GM12875 (cell line): ENCODE results near the gene RPP25L.

Experiments
- H3K4me3 ChIP-seq: one replicate; pipeline ENCODE4 v1.5.1; 2011; ENCODE audit warnings: low read depth, low read length, control low read depth
- TF ChIP-seq, protein P1 (sequence below): IDR thresholded peaks from 2 replicates; pipeline ENCODE4 v1.5.1; 2011; ENCODE audit warnings: low read depth, mild to moderate bottlenecking, control low read depth, inconsistent platforms, low read length, moderate library complexity, borderline replicate concordance; ENCODE audit not compliant: insufficient read depth

The RPP25L gene

GRCh38 chr9:34576597-34577399 is 35.1 kb downstream of the RPP25L start:
- no peak overlapping the region for H3K4me3 ChIP-seq
- TF ChIP-seq, protein P1, sequence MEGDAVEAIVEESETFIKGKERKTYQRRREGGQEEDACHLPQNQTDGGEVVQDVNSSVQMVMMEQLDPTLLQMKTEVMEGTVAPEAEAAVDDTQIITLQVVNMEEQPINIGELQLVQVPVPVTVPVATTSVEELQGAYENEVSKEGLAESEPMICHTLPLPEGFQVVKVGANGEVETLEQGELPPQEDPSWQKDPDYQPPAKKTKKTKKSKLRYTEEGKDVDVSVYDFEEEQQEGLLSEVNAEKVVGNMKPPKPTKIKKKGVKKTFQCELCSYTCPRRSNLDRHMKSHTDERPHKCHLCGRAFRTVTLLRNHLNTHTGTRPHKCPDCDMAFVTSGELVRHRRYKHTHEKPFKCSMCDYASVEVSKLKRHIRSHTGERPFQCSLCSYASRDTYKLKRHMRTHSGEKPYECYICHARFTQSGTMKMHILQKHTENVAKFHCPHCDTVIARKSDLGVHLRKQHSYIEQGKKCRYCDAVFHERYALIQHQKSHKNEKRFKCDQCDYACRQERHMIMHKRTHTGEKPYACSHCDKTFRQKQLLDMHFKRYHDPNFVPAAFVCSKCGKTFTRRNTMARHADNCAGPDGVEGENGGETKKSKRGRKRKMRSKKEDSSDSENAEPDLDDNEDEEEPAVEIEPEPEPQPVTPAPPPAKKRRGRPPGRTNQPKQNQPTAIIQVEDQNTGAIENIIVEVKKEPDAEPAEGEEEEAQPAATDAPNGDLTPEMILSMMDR, result no peak

GRCh38 chr9:34575862-34576596 is 35.9 kb downstream of the RPP25L start:
- TF ChIP-seq, protein P1, result no peak

DNA sequence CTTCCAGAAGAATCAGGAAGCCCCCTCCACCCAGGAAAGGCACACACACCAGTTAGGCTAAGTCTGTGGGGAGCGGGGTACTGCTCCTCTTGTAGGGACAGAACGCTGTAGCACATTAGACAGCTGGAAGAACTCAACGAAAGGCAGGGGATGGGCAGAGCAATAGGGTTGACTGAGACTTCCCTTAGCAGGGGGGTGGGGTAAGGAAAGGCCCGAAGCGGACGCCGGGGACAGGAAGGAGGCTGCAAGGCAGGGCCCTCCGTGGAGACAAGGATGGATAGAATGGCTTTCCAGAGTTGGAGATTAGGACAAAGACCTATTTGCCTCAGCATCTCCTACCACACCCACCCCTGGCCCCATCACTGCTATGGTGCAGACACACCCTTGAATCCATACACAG is 36.7 kb downstream of the RPP25L start:
- TF ChIP-seq, protein P1, result no peak
- no peak overlapping the region for H3K4me3 ChIP-seq

More at GRCh38 chr9:34575862-34576596, 35.9 kb downstream of the RPP25L start:
- H3K4me3 ChIP-seq, result no peak overlapping the region

DNA sequence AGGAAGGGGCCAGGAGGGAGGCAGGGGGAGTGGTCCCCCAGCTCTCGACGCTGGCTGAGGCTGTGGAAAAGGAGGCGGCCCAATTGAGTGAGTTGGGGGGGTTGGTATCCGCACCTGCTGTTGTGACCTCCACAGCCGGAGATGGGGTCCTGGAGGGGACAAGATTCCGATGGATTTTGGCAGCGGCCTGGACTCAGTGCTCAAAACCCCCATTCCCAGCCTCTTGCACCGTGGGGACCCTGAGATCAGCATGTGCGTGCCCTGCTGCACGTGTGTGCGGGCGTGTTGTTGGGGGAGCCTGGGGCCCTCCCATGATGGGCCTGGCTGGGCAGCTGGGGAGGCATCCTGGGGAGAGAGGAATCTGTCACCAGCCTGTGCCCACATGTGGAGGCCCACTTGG is 37.3 kb downstream of the RPP25L start:
- TF ChIP-seq, protein P1, result no peak
- H3K4me3 ChIP-seq, result no peak overlapping the region

- TF ChIP-seq, protein P1, result no peak
- no peak overlapping the region for H3K4me3 ChIP-seq
These were observed 38.1 kb downstream of the RPP25L start for GRCh38 chr9:34573599-34574325.

GRCh38 chr9:34572628-34573027 is 39.3 kb downstream of the RPP25L start:
- TF ChIP-seq, protein P1, result no peak
- no peak overlapping the region for H3K4me3 ChIP-seq
